HepG2 (cell line): Measurements from ENCODE around the gene TRPM5. TPM values are rescaled to one million over a fixed set of nuclear protein-coding genes. Genes with fewer than 3 reads are reported as not detected.

Experiments
- CHD2 ChIP-seq: IDR thresholded peaks from 2 replicates; pipeline ENCODE4 v1.6.1; 2011; ENCODE audit warnings: low read depth, low read length, improper control_type of control experiment
- JDP2 ChIP-seq: sonication (generic); formaldehyde crosslinking; IDR thresholded peaks from 2 replicates; pipeline ENCODE4 v1.8.1; 2022; ENCODE audit warnings: missing genetic modification reagents, borderline replicate concordance
- PPARG ChIP-seq: conservative IDR thresholded peaks from 2 replicates; pipeline ENCODE4 v1.6.1; 2016; ENCODE audit warnings: missing biosample characterization, missing genetic modification reagents
- SAP130 ChIP-seq: IDR thresholded peaks from 2 replicates; pipeline ENCODE4 v1.6.1; 2016; ENCODE audit warnings: low read depth
- SRSF9 ChIP-seq: fragments of 200-400 bp; formaldehyde crosslinking; IDR thresholded peaks from 2 replicates; pipeline ENCODE4 v1.6.1; 2018; ENCODE audit warnings: borderline replicate concordance, mild to moderate bottlenecking, low read depth, low read length; ENCODE audit not compliant: insufficient read depth, poor library complexity, severe bottlenecking
- TBP ChIP-seq: sonication (generic); formaldehyde crosslinking; IDR thresholded peaks from 2 replicates; pipeline ENCODE4 v1.5.0; 2020; ENCODE audit warnings: missing genetic modification reagents
- TEAD3 ChIP-seq: optimal IDR thresholded peaks from 2 replicates; pipeline ENCODE3; 2016; ENCODE audit warnings: borderline replicate concordance
- ZNF138 ChIP-seq: sonication (generic); formaldehyde crosslinking; IDR thresholded peaks from 2 replicates; pipeline ENCODE4 v1.5.0; 2020; ENCODE audit warnings: mild to moderate bottlenecking, low read depth, missing genetic modification reagents
- ZNF563 ChIP-seq: sonication (generic); formaldehyde crosslinking; IDR thresholded peaks from 2 replicates; pipeline ENCODE4 v1.8.0; 2022; ENCODE audit warnings: mild to moderate bottlenecking, moderate library complexity, missing genetic modification reagents
- polyA plus RNA-seq, 8 experiments: library from polyadenylated mRNA; depleted of rRNA in 3 of 8; stranded (reverse) in 7 of 8; unstranded in 1 of 8; fragments of >200 nt; fragmentation: Illumina TruSeq in 4 of 8; extraction: Trizol in 4 of 8; gene quantifications; 2 replicates each; pipeline versions ENCODE4 v1.2.1 to v1.2.3, GENCODE V29; 2011 to 2016; ENCODE audit warnings: low read depth in 4 of 8, missing spikeins in 1 of 8, mixed read lengths in 1 of 8; ENCODE audit not compliant: insufficient read depth in 1 of 8
- total RNA-seq, 5 experiments: library from RNA; depleted of rRNA; stranded (reverse); fragments of >200 nt; fragmentation: Illumina TruSeq; extraction: Trizol; gene quantifications; 2 replicates each; pipeline ENCODE4 v1.2.3, GENCODE V29; 2016; ENCODE audit warnings: low read depth in 1 of 5
- TF ChIP-seq, protein P1 (sequence below): sonication (generic); formaldehyde crosslinking; IDR thresholded peaks from 2 replicates; pipeline ENCODE4 v1.8.0; 2022; ENCODE audit warnings: mild to moderate bottlenecking, missing genetic modification reagents, moderate library complexity
- TF ChIP-seq, protein P2 (sequence below): sonication (generic); formaldehyde crosslinking; IDR thresholded peaks from 2 replicates; pipeline ENCODE4 v1.4.0; 2020; ENCODE audit warnings: mild to moderate bottlenecking, missing genetic modification reagents
- TF ChIP-seq, protein P3 (sequence below): sonication (generic); formaldehyde crosslinking; IDR thresholded peaks from 2 replicates; pipeline ENCODE4 v1.8.1; 2023; ENCODE audit warnings: missing genetic modification reagents, mild to moderate bottlenecking, borderline replicate concordance
- TF ChIP-seq, protein P4 (sequence below): sonication (generic); formaldehyde crosslinking; IDR thresholded peaks from 2 replicates; pipeline ENCODE4 v1.4.0; 2020; ENCODE audit warnings: mild to moderate bottlenecking, missing genetic modification reagents, borderline replicate concordance
- TF ChIP-seq, protein P5 (sequence below): sonication (generic); formaldehyde crosslinking; IDR thresholded peaks from 2 replicates; pipeline ENCODE4 v1.4.0; 2020; ENCODE audit warnings: mild to moderate bottlenecking, missing genetic modification reagents
- TF ChIP-seq, protein P6 (sequence below): sonication (generic); formaldehyde crosslinking; IDR thresholded peaks from 2 replicates; pipeline ENCODE4 v1.8.0; 2022; ENCODE audit warnings: mild to moderate bottlenecking, missing genetic modification reagents

The TRPM5 gene
- total and polyA plus RNA-seq, 2 of the 13 experiments (the other 11 are each of a cell fraction or from before 2014, with no cell fraction given), result 0.12 TPM; not detected in 1

DNA sequence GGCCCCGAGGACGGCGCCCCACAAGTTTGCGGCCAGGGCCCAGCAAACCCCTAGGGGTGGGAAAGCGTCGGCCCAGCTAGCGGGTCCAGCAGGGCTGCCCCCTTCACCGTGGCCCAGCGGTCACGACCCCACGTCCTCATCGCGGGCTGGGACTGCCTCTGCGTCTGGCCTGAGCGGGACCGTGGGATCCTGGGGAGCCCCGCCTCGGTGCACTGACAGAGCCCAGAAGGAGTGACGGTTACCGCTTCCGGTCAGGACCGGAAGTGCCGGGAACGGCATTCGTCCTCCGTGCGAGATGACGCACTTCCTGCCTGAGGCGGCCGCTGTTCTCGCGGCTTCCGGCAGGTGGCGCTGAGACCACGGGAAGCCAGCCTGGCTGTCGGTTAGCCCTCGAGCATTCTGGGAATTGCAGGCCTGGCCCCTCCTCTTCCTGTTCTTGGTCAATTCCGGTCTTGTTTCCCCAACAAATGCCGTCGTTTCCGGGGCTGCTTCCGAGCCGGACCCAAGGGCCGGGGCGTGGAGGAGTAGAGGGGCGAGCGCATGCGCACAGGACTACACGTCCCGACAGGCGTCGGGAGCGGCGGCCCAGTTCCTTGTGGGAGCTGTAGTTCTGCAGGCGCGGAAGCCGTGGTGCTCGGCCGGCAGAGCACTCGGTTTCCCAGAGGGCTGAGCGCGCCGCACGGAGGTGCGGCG lies 44.1 kb downstream of the TRPM5 start, which contains the start of gene TSSC4 (continued):
- TF ChIP-seq, protein P1, sequence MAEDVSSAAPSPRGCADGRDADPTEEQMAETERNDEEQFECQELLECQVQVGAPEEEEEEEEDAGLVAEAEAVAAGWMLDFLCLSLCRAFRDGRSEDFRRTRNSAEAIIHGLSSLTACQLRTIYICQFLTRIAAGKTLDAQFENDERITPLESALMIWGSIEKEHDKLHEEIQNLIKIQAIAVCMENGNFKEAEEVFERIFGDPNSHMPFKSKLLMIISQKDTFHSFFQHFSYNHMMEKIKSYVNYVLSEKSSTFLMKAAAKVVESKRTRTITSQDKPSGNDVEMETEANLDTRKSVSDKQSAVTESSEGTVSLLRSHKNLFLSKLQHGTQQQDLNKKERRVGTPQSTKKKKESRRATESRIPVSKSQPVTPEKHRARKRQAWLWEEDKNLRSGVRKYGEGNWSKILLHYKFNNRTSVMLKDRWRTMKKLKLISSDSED (CRISPR knock-in tag), result no peak
- TF ChIP-seq, protein P2, sequence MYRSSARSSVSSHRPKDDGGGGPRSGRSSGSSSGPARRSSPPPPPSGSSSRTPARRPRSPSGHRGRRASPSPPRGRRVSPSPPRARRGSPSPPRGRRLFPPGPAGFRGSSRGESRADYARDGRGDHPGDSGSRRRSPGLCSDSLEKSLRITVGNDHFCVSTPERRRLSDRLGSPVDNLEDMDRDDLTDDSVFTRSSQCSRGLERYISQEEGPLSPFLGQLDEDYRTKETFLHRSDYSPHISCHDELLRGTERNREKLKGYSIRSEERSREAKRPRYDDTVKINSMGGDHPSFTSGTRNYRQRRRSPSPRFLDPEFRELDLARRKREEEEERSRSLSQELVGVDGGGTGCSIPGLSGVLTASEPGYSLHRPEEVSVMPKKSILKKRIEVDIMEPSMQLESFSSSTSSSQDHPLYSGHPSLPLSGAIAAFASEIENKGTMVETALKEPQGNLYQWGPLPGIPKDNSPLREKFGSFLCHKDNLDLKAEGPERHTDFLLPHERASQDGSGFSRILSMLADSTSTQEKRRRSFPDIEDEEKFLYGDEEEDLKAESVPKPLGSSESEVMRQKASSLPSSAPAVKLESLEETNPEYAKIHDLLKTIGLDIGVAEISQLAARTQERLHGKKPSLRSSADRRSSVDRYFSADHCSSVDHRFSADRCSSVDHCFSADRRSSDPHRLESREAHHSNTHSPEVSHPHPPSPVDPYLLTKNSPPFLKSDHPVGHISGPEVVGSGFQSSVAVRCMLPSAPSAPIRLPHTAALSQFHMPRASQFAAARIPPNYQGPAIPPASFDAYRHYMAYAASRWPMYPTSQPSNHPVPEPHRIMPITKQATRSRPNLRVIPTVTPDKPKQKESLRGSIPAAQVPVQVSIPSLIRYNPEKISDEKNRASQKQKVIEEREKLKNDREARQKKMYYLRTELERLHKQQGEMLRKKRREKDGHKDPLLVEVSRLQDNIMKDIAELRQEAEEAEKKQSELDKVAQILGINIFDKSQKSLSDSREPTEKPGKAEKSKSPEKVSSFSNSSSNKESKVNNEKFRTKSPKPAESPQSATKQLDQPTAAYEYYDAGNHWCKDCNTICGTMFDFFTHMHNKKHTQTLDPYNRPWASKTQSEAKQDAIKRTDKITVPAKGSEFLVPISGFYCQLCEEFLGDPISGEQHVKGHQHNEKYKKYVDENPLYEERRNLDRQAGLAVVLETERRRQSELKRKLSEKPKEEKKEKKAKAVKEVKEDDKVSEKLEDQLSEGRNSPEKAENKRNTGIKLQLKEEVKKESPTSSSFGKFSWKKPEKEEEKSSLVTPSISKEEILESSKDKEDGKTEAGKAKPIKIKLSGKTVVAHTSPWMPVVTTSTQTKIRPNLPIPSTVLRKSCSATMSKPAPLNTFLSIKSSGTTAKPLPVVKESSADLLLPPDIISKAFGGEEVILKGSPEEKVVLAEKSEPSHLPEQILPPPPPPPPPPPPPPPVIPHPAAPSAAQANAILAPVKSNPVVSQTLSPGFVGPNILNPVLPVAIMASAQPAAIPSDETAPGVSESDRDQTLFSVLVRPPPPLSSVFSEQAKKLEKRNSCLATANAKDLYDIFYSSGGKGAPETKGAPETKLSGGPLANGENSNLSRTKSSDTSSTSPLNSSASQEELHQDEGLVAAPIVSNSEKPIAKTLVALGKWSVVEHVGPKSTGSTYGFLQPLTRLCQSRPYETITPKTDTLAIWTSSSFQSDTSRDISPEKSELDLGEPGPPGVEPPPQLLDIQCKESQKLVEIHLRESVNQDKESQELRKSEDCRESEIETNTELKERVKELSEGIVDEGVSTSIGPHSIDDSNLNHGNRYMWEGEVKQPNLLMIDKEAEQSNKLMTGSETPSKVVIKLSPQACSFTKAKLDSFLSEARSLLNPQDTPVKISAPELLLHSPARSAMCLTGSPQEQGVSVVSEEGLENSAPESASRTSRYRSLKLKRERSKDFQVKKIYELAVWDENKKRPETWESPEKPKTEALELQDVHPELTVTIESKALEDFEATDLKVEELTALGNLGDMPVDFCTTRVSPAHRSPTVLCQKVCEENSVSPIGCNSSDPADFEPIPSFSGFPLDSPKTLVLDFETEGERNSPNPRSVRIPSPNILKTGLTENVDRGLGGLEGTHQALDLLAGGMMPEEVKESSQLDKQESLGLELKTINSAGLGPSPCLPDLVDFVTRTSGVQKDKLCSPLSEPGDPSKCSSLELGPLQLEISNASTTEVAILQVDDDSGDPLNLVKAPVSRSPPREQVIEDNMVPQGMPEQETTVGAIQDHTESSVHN (CRISPR knock-in tag), result no peak
- TF ChIP-seq SRSF9 (no peak), SAP130 (CRISPR knock-in tag) (peak; percentile 87), ZNF563 (CRISPR knock-in tag) (peak; percentile 75; the same call in 1 of the 2 replicates), CHD2 (no peak), TEAD3 (CRISPR knock-in tag) (peak; percentile 89), ZNF138 (CRISPR knock-in tag) (peak; percentile 86), PPARG (0 out of 2 replicates have a peak, but pooled peaks have one; percentile 10), TBP (CRISPR knock-in tag) (0 out of 2 replicates have a peak, but pooled peaks have one; percentile 85), JDP2 (CRISPR knock-in tag) (no peak)
- TF ChIP-seq, protein P3, sequence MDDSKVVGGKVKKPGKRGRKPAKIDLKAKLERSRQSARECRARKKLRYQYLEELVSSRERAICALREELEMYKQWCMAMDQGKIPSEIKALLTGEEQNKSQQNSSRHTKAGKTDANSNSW (CRISPR knock-in tag), result 0 out of 2 replicates have a peak, but pooled peaks have one; percentile 50
- TF ChIP-seq, protein P4, sequence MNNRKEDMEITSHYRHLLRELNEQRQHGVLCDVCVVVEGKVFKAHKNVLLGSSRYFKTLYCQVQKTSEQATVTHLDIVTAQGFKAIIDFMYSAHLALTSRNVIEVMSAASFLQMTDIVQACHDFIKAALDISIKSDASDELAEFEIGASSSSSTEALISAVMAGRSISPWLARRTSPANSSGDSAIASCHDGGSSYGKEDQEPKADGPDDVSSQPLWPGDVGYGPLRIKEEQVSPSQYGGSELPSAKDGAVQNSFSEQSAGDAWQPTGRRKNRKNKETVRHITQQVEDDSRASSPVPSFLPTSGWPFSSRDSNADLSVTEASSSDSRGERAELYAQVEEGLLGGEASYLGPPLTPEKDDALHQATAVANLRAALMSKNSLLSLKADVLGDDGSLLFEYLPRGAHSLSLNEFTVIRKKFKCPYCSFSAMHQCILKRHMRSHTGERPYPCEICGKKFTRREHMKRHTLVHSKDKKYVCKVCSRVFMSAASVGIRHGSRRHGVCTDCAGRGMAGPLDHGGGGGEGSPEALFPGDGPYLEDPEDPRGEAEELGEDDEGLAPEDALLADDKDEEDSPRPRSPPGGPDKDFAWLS (CRISPR knock-in tag), result no peak
- TF ChIP-seq, protein P5, sequence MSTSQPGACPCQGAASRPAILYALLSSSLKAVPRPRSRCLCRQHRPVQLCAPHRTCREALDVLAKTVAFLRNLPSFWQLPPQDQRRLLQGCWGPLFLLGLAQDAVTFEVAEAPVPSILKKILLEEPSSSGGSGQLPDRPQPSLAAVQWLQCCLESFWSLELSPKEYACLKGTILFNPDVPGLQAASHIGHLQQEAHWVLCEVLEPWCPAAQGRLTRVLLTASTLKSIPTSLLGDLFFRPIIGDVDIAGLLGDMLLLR, result peak; percentile 74; the same call in 1 of the 2 replicates
- TF ChIP-seq, protein P6, sequence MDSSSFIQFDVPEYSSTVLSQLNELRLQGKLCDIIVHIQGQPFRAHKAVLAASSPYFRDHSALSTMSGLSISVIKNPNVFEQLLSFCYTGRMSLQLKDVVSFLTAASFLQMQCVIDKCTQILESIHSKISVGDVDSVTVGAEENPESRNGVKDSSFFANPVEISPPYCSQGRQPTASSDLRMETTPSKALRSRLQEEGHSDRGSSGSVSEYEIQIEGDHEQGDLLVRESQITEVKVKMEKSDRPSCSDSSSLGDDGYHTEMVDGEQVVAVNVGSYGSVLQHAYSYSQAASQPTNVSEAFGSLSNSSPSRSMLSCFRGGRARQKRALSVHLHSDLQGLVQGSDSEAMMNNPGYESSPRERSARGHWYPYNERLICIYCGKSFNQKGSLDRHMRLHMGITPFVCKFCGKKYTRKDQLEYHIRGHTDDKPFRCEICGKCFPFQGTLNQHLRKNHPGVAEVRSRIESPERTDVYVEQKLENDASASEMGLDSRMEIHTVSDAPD (CRISPR knock-in tag), result no peak
